Left forelimb (tissue), 1 donor: ENCODE measurements around the gene TBC1D4.
"Not testable (repeated sequence)": the region's sequence is repeated elsewhere in the genome, so short reads cannot be mapped to it uniquely, and the experiment has no call there.

Experiments used
- DNase-seq: peaks from one replicate; pipeline ENCODE4 v3.0.0-alpha.2; 2018; ENCODE audit warnings: low spot score

TBC1D4 gene

GRCh38 chr13:75454497-75454896, 27.5 kb downstream of the TBC1D4 start:
- no peak for DNase-seq

- no peak for DNase-seq
Measured at GRCh38 chr13:75452564-75452963, 29.4 kb downstream of the TBC1D4 start.

DNA sequence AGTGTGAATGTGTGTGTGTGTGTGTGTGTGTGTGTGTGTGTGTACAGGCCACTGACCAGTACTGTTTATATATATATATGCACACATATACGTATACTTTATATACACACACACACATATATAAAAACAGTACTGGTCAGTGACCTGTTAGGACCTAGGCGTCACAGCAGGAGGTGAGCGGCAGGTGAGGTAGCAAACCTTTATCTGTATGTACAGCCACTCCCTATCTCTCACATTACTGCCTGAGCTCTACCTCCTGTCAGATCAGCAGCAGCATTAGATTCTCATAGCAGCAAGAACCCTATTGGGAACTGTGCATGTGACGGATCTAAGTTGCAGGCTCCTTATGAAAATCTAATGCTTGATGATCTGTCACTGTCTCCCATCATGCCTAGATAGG, 34.5 kb downstream of the TBC1D4 start:
- DNase-seq = no peak

DNA sequence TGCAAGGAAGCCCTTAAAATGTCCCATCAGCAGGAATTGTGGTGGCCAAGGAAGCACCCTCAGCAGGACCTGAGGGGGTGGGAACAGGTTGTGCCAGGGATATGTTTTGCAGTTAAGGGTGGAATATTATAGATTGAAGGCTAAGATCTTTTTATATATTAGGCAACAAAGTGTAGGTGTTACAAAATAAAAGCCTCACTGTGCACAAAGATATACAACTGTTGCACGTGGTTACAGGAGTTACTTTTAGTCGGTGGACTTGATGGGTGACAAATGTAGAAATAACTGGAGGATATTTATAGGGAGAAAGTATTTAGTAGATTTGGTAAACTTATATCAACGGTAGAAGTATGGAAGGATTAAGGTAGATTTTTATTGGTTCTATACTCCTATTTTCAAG, 35.1 kb downstream of the TBC1D4 start:
- DNase-seq = no peak

GRCh38 chr13:75445717-75446499, 36.1 kb downstream of the TBC1D4 start:
- no peak for DNase-seq

DNA sequence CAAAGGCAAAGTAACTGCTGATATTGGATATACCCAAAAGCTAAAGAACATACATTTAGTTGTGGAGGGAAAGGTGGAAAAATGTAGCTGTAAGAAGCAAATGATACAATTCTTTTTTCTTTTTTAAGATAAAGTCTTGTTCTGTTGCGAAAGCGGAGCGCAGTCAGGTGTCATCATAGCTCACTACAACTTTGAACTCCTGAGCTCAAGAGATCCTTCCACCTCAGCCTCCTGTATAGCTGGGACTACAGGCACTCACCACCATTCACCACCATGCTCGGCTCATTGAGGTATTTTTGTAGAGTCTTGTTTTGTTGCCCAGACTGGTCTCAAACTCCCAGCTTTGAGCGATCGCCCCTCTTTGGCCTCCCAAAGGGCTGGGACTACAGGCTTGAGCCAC, 38.0 kb downstream of the TBC1D4 start:
- no peak for DNase-seq

- DNase-seq = no peak
Measured at GRCh38 chr13:75443356-75443958, 38.5 kb downstream of the TBC1D4 start.

DNA sequence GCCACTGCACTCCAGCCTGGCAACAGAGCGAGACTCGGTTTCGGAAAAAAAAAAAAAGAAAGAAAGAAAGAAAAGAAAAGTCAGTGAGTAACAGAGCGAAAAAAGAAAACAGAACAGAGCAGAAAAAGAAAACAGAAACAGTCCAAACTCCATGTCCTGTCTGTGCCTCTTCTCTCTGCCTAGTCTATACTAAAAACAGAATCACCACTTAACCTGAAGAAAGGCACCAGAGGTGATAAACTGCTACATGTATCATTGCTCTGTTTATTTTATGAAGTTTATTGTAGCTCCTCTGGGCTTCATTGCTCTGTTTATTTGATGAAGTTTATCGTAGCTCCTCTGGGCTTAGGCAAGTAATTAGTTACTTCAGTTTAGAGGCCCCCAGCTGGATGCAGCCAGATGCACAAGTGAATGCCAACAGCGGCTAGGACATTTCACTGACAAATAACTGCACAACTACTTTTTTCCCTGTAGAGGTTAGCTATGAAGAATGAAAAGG, 39.2 kb downstream of the TBC1D4 start:
- no peak for DNase-seq

DNA sequence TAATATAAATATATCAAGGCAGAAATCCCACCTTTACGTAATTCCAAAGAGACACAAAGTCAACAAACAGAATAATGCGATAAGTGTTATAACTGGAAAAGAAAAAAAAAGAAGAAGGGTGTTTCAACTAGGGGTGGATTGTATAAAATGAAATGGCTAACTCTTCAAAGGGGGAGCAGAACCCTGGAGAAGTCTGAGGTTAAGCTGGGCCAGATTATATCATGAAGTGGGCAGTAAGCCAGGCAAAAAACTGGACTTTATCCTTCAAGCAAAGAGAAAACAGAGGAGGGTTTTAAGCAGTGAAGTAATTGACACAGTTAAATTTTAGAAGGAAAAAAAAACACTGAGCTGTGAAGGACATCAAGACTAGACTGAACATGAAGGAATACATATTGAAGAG, 41.9 kb downstream of the TBC1D4 start:
- no peak for DNase-seq

DNA sequence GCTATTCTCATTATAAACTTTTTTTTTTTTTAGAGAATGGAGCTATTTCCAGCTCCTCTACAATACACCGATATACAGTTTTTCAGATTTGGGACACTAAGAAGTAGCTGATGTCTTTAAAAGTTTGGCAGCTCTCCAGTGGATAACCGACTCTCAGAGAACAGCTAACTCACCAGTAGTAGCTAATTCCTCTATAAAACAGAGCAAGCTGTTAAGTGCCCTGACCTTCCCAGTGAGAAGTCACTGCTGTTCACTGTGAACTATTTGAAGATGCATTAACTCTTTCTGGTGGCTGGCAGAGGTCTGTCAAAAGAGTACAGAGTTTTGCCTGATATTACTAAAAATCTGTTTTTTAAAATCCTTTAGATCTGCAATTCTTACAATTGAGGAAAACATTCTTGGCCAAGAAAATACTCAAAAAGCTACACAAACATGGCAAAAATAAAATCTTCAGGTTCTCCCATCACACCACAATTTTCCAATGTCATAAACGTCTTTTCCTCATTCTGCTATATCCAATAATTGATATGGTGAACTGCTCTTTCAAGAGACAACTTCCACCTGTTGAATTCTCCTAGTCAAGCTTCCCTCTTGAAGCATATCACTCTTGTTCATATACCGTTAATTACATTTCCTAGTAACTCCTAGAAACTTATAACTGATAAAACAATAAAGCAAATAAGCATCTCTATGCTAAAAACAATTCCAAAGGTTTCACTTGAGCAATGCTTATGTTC, 44.2 kb downstream of the TBC1D4 start:
- DNase-seq = no peak

DNA sequence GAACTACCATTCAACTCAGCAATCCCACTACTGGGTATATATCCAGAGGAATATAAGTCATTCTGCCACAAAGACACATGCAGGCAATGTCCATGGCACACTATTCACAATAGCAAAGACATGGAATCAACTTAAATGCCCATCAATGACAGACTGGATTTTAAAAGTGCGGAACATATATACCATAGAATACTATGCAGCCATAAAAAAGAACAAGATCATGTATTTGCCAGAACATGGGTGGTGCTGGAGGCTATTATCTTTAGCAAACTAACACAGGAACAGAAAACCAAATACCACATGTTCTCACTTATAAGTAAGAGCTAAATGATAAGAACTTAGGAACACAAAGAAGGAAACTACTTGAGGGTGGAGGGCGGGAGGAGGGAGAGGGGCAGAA, 47.8 kb downstream of the TBC1D4 start:
- DNase-seq = not testable (repeated sequence)

GRCh38 chr13:75432811-75433244, 49.1 kb downstream of the TBC1D4 start:
- no peak for DNase-seq

- DNase-seq = no peak
Measured at GRCh38 chr13:75432045-75432444, 49.9 kb downstream of the TBC1D4 start.

DNA sequence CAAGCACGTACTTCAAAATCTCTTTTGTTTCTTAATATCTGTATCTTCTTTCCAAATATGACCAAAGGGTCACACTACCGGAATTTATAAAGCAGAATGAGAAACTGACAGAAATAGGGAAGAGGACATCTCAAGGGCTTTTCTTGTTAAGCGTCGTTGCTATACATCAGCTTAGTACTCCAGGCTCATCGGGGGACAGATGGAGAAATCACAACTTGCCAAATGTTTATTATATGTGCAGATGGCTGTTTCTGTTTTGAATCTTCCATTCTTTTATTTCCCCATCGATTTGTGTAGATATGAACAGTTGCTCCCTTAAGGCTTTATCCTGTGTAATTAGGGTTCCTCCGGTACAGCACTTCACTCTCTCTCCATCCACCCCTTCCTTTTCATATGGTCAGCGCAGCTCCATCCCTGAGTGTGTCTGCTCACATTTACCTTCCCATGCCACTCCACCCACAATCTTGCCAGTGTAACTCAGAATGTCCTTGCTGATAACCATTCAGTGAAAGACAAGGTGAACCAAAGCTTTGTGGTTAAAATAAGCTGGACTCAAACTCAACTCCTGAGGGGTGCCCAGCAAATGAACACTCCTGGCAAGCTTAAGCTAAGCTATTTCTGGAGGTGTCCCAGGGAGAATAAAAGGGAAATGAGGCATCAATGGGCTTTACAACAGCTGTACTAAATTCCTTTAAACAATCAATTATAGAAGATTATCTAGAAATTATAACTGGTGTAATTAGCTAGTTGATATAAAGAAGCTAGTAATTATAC, 51.3 kb downstream of the TBC1D4 start:
- no peak for DNase-seq

- DNase-seq = no peak
Measured at GRCh38 chr13:75426421-75426820, 55.5 kb downstream of the TBC1D4 start.

DNA sequence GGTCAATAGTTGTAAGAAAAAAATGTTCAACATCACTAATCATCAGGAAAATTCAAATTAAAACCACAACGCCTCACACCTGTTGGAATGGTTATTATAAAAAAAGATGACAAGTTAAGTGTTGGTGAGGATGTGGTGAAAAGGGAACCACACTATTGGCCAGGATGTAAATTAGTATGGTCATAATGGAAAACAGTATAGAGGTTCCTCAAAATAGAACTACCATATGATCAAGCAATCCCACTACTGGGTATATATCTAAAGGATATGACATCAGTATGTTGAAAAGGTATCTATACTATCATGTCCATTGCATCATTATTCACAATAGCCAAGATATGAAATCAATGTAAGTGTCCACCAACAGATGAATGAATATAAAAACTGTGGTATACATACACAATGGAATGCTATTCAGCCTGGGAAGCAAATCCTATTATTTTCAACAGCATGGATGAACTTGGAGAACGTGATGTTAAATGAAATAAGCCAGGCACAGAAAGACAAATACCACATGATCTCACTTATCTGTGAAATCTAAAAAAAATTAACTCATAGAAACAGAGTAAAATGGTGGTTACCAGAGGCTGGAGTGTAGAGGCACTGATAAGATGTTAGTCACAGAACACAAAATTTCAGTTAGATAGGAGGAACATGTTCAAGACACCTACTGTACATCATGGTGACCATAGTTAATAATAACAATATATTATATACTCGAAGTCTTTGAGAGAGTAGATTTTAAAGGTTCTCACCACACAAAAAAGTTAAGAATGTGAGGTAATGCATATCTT, 56.6 kb downstream of the TBC1D4 start:
- DNase-seq = no peak

- no peak for DNase-seq
Measured at GRCh38 chr13:75423946-75424345, 58.0 kb downstream of the TBC1D4 start.

- no peak for DNase-seq
Measured at GRCh38 chr13:75422028-75422427, 59.9 kb downstream of the TBC1D4 start.

DNA sequence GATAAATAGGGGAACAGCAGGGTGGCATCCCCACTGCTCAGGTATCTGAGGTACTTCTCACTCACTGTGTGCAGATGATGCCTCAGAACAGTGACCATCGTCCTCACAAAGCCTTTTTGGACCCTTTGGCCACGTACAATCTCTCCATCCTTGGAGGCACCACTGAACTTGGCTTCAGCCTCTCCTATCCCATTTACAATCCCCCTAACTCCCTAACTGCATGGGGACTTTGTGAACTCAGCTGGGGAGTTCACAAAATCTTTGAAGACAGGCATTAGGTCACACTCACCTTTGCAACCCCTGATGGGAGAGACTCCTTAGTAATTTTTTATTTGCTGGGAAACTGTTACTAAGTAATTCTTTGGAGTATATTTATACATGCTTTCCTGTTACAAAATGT, 60.8 kb downstream of the TBC1D4 start:
- DNase-seq = no peak

- no peak for DNase-seq
Measured at GRCh38 chr13:75419656-75420055, 62.3 kb downstream of the TBC1D4 start.

DNA sequence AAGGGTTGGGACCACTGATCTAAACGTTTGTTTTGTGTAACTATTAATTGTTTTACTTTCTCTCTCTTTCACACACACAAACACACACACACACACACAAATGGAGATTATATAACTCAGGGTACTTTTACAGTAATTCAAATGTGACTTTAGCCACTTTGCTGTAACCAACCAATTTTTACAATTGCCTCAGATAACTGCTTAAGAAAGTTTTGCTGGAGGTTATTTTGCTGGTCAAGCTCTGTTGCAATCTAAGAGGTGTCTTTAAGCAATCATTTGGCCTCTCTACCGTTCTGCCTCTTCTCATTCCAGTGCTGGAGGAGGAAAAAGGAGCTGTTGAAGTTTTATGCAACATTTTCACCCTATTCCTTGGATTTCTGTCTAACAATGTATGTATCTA, 63.0 kb downstream of the TBC1D4 start:
- DNase-seq = no peak
